K562 (cell line): Measurements from ENCODE around the gene NHSL2. TPM values are rescaled to one million over a fixed set of nuclear protein-coding genes. Genes with fewer than 3 reads are reported as not detected.

Source experiments
- ATAC-seq: fragments of 200-7000 bp; cut with Tn5 transposase; 3 replicates; pipeline ENCODE4 v1.9.1; 2020; ENCODE audit warnings: moderate library complexity
- BruUV-seq: library from RNA; stranded (reverse); fragments of 400-500 nt; replicated peaks from 2 replicates; lab custom pipeline; 2021; lab: Mats Ljungman, UMichigan
- CTCF ChIA-PET: fragments of 300-600 bp; formaldehyde crosslinking; extraction: SDS; loops from one replicate; lab custom pipeline; 2021; ENCODE audit warnings: low intra/inter-chr PET ratio; lab: Yijun Ruan, JAX
- POLR2A ChIA-PET: fragments of 300-600, 350-650 bp; sonication (Branson Sonifier 250); formaldehyde crosslinking; extraction: SDS; loops from one replicate; lab custom pipeline; 2021; ENCODE audit warnings: antibody characterized with exemption, inconsistent platforms; lab: Yijun Ruan, JAX
- DNase-seq, 4 experiments: peaks; one replicate each; pipeline versions ENCODE4 v3.0.0 to v3.0.0-alpha.2; 2011 to 2018; ENCODE audit warnings: low spot score in 3 of 4, mixed read lengths in 3 of 4; ENCODE audit errors: extremely low read depth in 1 of 4
- FAIRE-seq: peaks from 2 replicates; lab custom pipeline; 2011; peaks lifted over from hg19 to GRCh38; lab: Jason Lieb, UNC
- H2AFZ ChIP-seq: 2 replicates; pipeline ENCODE4 v1.6.0; 2011; ENCODE audit warnings: low read depth, low read length, control low read depth, inconsistent platforms
- H3K27ac ChIP-seq: fragments of 200-600 bp; 3 replicates; pipeline ENCODE4 v1.8.0; 2011; ENCODE audit warnings: low read depth, mild to moderate bottlenecking, control low read depth, inconsistent platforms, low read length, moderate library complexity, mixed read lengths; ENCODE audit errors: extremely low read depth
- H3K27me3 ChIP-seq, 2 experiments: fragments of 300-600 bp in 1 of 2; 2 replicates in 1 of 2; 3 replicates in 1 of 2; pipeline versions ENCODE4 v1.6.0 to v1.8.0; 2011; ENCODE audit warnings: inconsistent platforms in 2 of 2, low read length in 2 of 2, mild to moderate bottlenecking in 1 of 2, mixed read lengths in 1 of 2, moderate library complexity in 1 of 2; ENCODE audit not compliant: control insufficient read depth in 2 of 2, insufficient read depth in 2 of 2
- H3K36me3 ChIP-seq: fragments of 300-600 bp; 3 replicates; pipeline ENCODE4 v1.8.0; 2011; ENCODE audit warnings: mild to moderate bottlenecking, low read length, inconsistent platforms; ENCODE audit not compliant: control insufficient read depth, insufficient read depth
- H3K4me1 ChIP-seq, 2 experiments: fragments of 200-600 bp in 1 of 2; replicated peaks in 1 of 2; 2 replicates in 1 of 2; 3 replicates in 1 of 2; pipeline versions ENCODE4 v1.5.1 to v1.8.0; 2011; ENCODE audit warnings: inconsistent platforms in 2 of 2, low read length in 2 of 2, mild to moderate bottlenecking in 1 of 2, mixed read lengths in 1 of 2, moderate library complexity in 1 of 2; ENCODE audit not compliant: control insufficient read depth in 2 of 2, insufficient read depth in 2 of 2
- H3K4me2 ChIP-seq: 2 replicates; pipeline ENCODE4 v1.6.1; 2011; ENCODE audit warnings: low read length, control low read depth, inconsistent platforms, mixed read lengths; ENCODE audit not compliant: insufficient read depth
- H3K4me3 ChIP-seq: fragments of 200-600 bp; sonication (generic), shearing (Covaris generic); 2 replicates; pipeline ENCODE4 v1.5.1; 2016; ENCODE audit warnings: control low read depth, inconsistent platforms
- H3K79me2 ChIP-seq: fragments of 200-600 bp; 3 replicates; pipeline ENCODE4 v1.8.0; 2011; ENCODE audit warnings: low read length, inconsistent platforms; ENCODE audit not compliant: control insufficient read depth, insufficient read depth
- H3K9ac ChIP-seq, 2 experiments: 2 replicates each; pipeline versions ENCODE4 v1.6.0 to v1.6.1; 2011; ENCODE audit warnings: low read depth in 2 of 2, low read length in 2 of 2, control low read depth in 1 of 2, inconsistent platforms in 1 of 2, mild to moderate bottlenecking in 1 of 2, mixed read lengths in 1 of 2; ENCODE audit not compliant: insufficient read depth in 1 of 2
- H3K9me1 ChIP-seq: one replicate; pipeline ENCODE4 v1.6.0; 2011; ENCODE audit warnings: inconsistent platforms, mild to moderate bottlenecking, low read length, moderate library complexity; ENCODE audit not compliant: control insufficient read depth, insufficient read depth
- H3K9me3 ChIP-seq: replicated peaks from 2 replicates; pipeline ENCODE4 v1.5.1; 2011; ENCODE audit warnings: low read depth, low read length, inconsistent platforms; ENCODE audit not compliant: control insufficient read depth, insufficient read depth
- H4K20me1 ChIP-seq: replicated peaks from 2 replicates; pipeline ENCODE4 v1.6.1; 2011; ENCODE audit warnings: low read length, inconsistent platforms, mixed read lengths; ENCODE audit not compliant: control insufficient read depth, insufficient read depth
- EP400 ChIP-seq: fragments of 450-650 bp; IDR thresholded peaks from 2 replicates; pipeline ENCODE4 v1.6.1; 2017; ENCODE audit warnings: antibody characterized with exemption, mild to moderate bottlenecking, moderate library complexity
- MYNN ChIP-seq, 2 experiments: sonication (generic); formaldehyde crosslinking in 1 of 2; IDR thresholded peaks; 2 replicates each; pipeline versions ENCODE4 v1.5.0 to v1.6.1; 2016 to 2020; ENCODE audit warnings: antibody characterized with exemption in 1 of 2, missing genetic modification reagents in 1 of 2
- RAD21 ChIP-seq, 2 experiments: fragments of 250-450 bp in 1 of 2; fragments of 450-650 bp in 1 of 2; sonication (Bioruptor Pico) in 1 of 2; formaldehyde crosslinking in 1 of 2; IDR thresholded peaks in 1 of 2; conservative IDR thresholded peaks in 1 of 2; 2 replicates each; pipeline versions ENCODE4 v1.4.0 to v1.8.0; 2020 to 2022; ENCODE audit warnings: mild to moderate bottlenecking in 2 of 2, moderate library complexity in 1 of 2
- RBM15 ChIP-seq: fragments of 200-400 bp; formaldehyde crosslinking; IDR thresholded peaks from 2 replicates; pipeline ENCODE4 v1.6.1; 2018; ENCODE audit warnings: mild to moderate bottlenecking, low read length, moderate library complexity; ENCODE audit not compliant: insufficient read depth
- TEAD4 ChIP-seq, 2 experiments: sonication (generic) in 1 of 2; formaldehyde crosslinking in 1 of 2; IDR thresholded peaks; 2 replicates each; pipeline versions ENCODE4 v1.6.1 to v1.8.0; 2012 to 2022; ENCODE audit warnings: borderline replicate concordance in 1 of 2, inconsistent platforms in 1 of 2, low read length in 1 of 2, mild to moderate bottlenecking in 1 of 2, missing genetic modification reagents in 1 of 2
- U2AF1 ChIP-seq: fragments of 200-400 bp; formaldehyde crosslinking; optimal IDR thresholded peaks from 2 replicates; pipeline ENCODE3; 2017; ENCODE audit warnings: mild to moderate bottlenecking, low read depth, low read length, moderate library complexity
- ZKSCAN1 ChIP-seq: fragments of 150-350 bp; IDR thresholded peaks from 2 replicates; pipeline ENCODE4 v1.6.1; 2016; ENCODE audit warnings: low read depth, low read length
- ZNF263 ChIP-seq: sonication (generic); formaldehyde crosslinking; IDR thresholded peaks from 2 replicates; pipeline ENCODE4 v1.8.0; 2022; ENCODE audit warnings: mild to moderate bottlenecking, missing genetic modification reagents, borderline replicate concordance
- ZNF277 ChIP-seq: fragments of 250-450 bp; sonication (Bioruptor Pico); IDR thresholded peaks from 2 replicates; pipeline ENCODE4 v1.8.0; 2022; ENCODE audit warnings: inconsistent platforms, mild to moderate bottlenecking, moderate library complexity, borderline replicate concordance
- WGBS: fragments of 100-300 bp; shearing (Covaris generic); methylation state at CpG from one replicate; pipeline ENCODE4 v1.1.6; 2016; ENCODE audit warnings: low coverage, mixed read lengths; ENCODE audit not compliant: insufficient coverage; ENCODE audit errors: missing lambda C conversion rate; 5-methylcytosine and 5-hydroxymethylcytosine counted together
- in situ Hi-C: fragments of 300-500 bp; cut with MboI; formaldehyde crosslinking; loops from 4 replicates; pipeline ENCODE4 v1.15.0; 2018; ENCODE audit warnings: inconsistent platforms, mixed read lengths
- intact Hi-C: fragments of 100-400 bp; cut with micrococcal nuclease; formaldehyde crosslinking; loops from 2 replicates; pipeline ENCODE4 v1.14.2; 2022
- polyA plus RNA-seq, 8 experiments: library from polyadenylated mRNA; depleted of rRNA in 4 of 8; stranded (reverse) in 5 of 8; unstranded in 3 of 8; fragments of >200 nt; fragmentation: Nextera tagmentation in 2 of 8; fragmentation: Illumina TruSeq in 1 of 8; extraction: Ambion mirVana in 2 of 8; extraction: Trizol in 1 of 8; gene quantifications; 2 replicates each; pipeline versions ENCODE4 v1.2.1 to v1.2.3, GENCODE V29; 2011 to 2014; ENCODE audit warnings: inconsistent platforms in 1 of 8, missing spikeins in 1 of 8
- total RNA-seq, 7 experiments: library from RNA; depleted of rRNA in 6 of 7; stranded (reverse); fragments of >200 nt in 6 of 7; fragmentation: Illumina TruSeq in 2 of 7; extraction: Trizol in 2 of 7; gene quantifications; 2 replicates each; pipeline versions ENCODE4 v1.2.1 to v1.2.3, GENCODE V29; 2011 to 2021; ENCODE audit warnings: low replicate concordance in 1 of 7

The NHSL2 gene
- total and polyA plus RNA-seq, 9 of the 15 experiments (the other 6 are each of a cell fraction or from before 2014, with no cell fraction given) = 0.02 TPM; not detected in 8

GRCh38 chrX:72025236-72025770, 114.7 kb downstream of the NHSL2 start (continued):
- TF ChIP-seq TEAD4 (IDR thresholded peaks at IDR 0.05; ENCODE audit: low read length) (no peak), TEAD4 (CRISPR knock-in tag; IDR thresholded peaks at IDR 0.05; ENCODE audit: borderline replicate concordance) (no peak), RBM15 (no peak)

GRCh38 chrX:72026341-72027023, 115.8 kb downstream of the NHSL2 start:
- no peak for DNase-seq
- TF ChIP-seq EP400 (no peak), ZNF263 (CRISPR knock-in tag) (no peak), RAD21 (CRISPR knock-in tag; conservative IDR thresholded peaks at IDR 0.05 in 1 of 2, IDR thresholded peaks at IDR 0.05 in 1 of 2) (no peak), U2AF1 (no peak), ZNF277 (no peak), MYNN (IDR thresholded peaks at IDR 0.05) (no peak), MYNN (CRISPR knock-in tag; IDR thresholded peaks at IDR 0.05) (no peak), ZKSCAN1 (no peak)
- 0% methylated on average over 2 of the region's 3 CpGs for WGBS
- Histone ChIP-seq H3K9ac (no peak overlapping the region), H3K4me1 (no peaks in the 10 kb centered on the region), H3K4me2 (no peak overlapping the region), H3K27me3 (no peaks in the 10 kb centered on the region; a peak in 1 of 5 replicates), H3K9me1 (no peaks in the 10 kb centered on the region), H3K79me2 (no peaks in the 10 kb centered on the region), H4K20me1 (no peaks in the 10 kb centered on the region), H2AFZ (no peak overlapping the region), H3K4me3 (no peak overlapping the region), H3K27ac (no peak overlapping the region), H3K9me3 (no peaks in the 10 kb centered on the region), H3K36me3 (no peaks in the 10 kb centered on the region)
- ChIA-PET CTCF (no interaction called here), POLR2A (no interaction called here)
- ATAC-seq = no peak
- BruUV-seq = no TSS peak
- in situ Hi-C loops = no loop called here
- intact Hi-C loops = no loop called here
- no peak for FAIRE-seq
